Measurements from ENCODE around the gene MYRIP.
"Not testable (repeated sequence)": the region's sequence is repeated elsewhere in the genome, so short reads cannot be mapped to it uniquely, and the experiment has no call there.

The MYRIP gene

DNA sequence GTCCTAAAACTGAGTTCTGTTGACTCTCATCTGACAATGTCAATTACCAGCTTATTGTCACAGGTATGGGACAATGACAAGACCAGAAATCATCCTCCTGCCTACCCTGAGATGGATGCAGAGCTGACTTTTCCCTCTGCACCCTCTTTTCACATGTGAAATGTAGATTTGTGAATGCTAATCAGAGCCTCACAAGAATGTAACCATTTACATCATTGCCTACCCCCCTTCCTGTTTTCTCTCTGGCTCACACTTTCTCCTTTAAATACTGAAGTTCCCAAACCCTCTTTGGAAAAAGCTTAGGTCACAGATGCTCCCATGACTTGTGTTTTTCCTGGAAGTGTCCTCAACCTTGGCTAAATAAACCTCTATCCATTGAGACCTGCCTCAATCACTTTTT, 228.2 kb downstream of the MYRIP start:
- no peak for DNase-seq (ENCODE audit: low read depth)

DNA sequence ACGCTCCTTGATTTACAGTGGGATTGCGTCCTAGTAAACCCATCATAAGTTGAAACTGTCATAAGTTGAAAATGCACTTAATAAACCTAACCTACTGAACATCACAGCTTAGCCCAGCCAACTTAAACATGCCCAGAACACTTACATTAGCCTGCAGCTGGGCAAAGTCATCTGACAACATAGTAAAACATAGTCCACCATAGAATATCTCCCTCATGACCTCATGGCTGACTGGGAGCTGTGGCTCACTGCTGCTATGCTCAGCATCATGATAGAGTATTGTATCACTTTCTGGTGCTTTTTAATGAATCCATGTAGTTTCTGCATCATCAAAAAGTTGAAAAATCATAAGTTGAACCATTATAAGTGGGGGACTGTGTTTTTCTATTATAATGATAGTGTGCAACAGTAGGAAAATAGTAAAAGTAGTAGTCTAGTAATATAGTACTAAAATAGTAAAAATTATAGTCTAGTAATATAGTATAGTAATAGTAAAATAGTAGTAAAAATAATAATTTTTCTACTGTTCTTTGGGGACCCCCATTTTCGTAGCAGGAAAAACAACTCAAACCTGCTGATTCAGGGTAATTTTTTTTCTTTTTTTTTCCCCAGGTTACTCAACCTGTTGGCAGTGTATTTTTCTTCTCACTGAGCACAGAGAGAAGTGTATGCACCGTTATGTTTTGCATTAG, 233.5 kb downstream of the MYRIP start:
- no peak for DNase-seq (ENCODE audit: low read depth)

DNA sequence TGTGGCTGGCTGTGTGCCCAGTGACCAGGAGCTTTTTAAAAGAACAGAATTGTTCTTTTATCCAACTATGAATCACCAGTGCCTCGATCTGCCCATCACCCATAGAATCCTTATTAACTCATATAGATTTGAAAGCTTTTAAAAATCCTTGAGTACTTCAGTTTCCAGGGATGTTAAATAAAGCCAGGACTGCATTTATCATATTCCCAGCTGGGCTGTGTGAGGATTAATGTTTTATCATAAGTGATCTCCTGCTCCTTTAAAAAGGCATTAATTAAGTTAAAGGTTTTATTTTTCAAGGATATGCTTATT, 234.0 kb downstream of the MYRIP start:
- DNase-seq (ENCODE audit: low read depth) = no peak

DNA sequence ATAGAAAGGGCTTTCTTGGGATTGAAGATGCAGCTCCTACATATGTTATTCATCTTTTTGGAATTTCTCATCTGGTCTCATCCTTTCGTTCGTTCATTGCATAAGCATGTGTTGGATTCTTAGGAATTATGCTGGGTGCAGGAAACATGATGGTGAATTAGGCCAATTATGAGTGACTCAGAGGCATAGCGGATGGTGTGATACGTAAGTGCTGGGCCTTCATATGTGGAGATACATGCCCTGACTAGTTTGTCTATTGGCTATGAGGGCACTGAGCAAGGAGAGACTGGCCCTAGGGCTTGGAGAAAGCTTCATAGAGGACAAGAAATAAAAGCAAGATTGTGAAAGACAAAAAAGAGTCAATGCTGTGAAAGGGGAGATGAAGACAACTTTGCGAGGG, 235.1 kb downstream of the MYRIP start:
- DNase-seq (ENCODE audit: low read depth) = peak; percentile 2

DNA sequence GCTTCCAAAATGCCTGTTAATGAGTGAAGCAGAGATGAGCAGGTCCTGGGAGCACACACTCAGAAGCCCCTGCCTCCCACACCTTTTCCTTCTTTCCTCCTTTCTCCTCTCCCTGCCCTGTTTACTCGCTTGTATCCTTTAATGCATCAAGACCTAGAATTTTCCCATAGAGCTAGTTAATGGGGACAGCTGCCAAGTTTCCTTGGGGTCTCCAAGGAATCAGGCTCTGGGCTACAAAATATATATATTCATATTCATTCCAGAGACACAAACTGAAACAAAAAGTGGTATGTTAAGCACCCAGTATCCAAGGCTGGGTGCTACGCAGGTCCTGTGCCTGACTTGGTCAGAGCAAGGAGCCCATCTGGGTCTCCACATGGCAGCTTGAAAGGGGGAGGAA, 235.6 kb downstream of the MYRIP start:
- no peak for DNase-seq (ENCODE audit: low read depth)

DNA sequence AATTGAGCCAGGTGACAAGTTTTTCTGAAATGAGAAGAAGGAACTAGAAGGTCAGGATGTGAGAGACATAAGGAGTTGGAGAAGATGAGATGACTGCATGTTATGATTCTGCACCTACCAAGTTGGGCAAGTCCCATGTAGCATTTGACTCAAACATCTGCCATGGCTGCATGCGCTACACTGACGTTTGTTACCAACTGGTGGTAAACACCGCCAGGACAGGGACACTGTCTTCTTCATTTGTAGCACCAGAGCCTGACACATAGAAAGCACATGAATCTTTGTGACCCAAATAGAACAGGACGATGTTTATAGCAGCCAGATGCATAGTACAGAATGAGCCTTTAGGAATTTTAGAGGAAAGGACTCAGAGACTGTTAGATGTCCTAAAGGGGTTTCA, 236.7 kb downstream of the MYRIP start:
- no peak for DNase-seq (ENCODE audit: low read depth)

DNA sequence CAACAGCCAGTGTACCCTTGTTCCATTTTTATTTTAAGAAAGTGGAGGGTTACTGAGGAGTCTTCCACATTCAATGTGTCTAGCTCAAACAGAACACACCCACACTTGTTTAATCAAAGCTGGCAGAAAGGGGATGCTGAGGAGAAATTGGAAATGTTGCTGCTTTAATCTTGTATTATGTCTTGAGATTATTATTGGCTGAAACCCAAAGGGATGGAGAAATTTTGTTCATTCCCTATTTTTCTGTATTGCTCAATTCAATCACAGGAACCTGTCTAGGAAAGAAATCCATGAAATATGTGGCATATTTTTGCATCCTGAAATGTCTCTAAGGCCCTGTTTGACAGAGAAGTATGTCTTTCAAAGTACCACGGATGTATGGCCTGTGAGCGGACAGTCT, 238.0 kb downstream of the MYRIP start:
- no peak for DNase-seq (ENCODE audit: low read depth)

DNA sequence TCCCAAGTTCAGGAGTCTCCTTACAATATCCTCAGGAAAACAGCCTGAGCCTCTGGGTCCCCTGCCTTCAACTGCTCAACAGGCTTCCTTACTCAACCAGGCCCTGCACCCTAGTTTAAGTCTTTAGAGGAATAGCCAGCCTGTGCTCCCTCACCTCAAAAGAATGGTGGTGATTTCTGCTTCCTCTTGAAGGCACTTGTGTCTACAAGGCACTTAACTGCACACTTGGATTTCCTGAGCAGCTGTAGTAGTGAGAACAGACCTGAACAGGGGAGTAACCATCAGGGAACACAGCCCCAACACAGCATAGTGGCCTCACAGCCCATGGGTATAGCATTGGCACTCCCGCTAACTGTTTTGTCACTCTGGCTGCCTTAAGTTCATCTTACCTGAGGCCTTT, 244.3 kb downstream of the MYRIP start:
- DNase-seq (ENCODE audit: low read depth) = no peak

DNA sequence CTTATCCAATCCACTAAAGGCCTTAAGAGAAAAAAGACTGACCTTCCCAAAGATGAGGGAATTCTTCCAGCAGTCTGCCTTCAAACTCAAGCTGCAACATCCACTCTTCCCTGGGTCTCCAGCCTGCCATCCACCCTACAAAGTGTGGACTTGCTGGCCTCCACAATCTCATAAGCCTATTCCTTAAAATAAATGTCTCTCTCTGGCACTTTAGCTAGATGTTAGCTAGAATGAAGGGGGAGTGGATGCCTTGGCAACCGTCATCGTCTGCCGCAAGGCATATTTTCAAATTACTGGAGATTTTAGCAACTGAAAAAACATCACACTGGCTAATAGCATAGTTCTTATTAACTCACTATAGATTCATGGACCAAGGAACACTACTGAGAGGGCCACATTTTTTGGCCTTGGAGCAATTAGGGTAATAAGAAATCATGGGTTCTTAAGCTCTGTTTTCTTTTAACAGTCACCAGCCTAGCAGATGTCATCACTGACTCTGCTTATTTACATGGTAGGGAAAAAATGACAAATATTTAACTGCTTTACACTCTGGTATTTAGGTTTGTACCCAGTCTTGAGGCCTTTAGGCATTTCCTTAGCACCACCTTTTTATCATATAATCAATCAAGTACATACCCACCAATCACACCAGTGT, 245.3 kb downstream of the MYRIP start:
- no peak for DNase-seq (ENCODE audit: low read depth)

DNA sequence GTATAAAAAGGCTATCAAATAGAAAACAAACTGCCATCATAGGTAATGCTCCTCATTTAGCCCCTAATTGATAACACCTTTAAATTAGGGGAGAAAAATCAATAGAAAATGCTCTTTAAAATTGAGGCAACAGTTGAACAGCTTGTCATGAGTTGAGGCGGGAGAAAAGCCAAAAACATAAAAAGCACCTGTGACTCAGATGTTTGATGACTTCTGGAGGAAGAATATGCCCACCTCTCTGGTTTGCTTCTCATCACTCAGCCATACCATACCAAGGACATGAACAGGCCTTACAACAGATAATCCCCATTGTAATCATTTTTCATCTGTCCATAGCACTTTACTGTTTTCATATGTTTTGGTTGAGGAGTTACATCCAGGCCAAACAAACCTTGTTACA, 246.0 kb downstream of the MYRIP start:
- DNase-seq (ENCODE audit: low read depth) = no peak

DNA sequence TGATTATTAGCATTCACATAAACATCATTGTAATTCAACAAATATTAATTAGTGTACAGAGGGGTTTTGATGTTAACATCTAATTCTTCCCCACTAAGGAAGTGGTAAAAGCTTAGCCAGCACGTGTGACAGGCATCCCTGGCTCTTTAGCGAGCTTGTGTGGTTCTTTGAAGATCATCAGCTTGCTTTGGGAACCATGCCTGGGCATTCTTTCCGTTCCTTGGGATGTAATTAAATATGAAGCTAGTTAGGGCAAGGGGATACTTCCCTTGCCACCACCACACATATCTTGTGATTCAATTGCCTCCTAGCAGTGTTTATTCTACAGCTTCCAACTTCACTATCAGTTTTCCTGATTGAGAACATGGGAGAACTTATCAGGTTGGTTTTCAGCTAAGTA, 246.5 kb downstream of the MYRIP start:
- DNase-seq (ENCODE audit: low read depth) = no peak

DNA sequence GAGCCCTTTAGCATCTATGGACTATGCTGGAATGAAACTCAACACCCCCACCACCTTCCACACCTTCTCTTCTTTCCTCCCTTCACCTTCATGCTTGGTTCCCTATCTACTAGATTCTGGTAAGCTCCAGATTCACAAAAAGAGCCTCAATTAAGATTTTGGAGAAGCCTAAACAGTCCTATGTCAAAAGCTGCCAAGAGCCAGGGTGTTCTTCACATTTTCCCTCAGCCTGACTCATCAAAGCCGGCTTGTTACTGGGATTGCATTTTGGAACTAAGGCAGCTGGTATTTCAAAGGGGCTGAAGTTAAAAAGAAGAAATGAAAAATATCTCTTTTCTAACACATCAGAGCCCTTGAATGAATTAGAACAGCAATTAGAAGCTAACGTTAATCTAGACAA, 247.7 kb downstream of the MYRIP start:
- no peak for DNase-seq (ENCODE audit: low read depth)

DNA sequence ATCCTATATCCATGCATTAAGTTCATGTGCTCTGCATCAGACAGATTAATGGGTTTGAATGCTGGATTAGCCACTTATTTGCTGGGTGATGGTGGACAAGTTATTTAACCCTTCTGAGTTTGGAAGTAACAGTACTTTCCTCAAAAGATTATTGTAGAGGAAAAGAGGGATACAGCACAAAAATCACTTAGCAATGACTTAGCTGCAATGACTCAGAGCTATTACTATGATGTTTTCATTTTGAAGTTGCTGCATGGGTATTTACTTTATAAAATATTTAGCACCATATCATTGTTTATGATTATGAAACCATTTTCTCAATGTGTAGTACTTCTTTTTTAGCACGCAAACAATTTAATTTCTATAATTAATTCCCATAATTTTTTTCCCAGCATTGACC, 248.4 kb downstream of the MYRIP start:
- DNase-seq (ENCODE audit: low read depth) = no peak

DNA sequence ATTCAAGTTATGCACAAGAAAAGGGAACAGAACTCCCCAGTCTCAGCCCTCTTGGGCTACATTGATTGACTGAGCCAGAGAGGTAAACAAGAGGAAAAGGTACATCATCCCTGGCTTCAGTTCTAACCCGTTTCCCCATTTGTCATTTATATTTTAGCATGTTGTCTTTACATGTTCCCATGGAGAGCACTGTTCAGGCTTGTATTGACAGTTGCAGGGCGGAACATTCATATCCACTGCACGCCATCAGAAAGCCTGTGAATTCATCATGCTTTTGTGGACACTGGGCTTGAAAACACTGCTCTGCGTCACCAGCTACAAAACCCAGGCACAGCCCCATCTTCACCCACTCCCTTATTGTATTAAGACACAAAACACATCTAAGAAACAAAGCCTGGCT, 259.2 kb downstream of the MYRIP start:
- DNase-seq (ENCODE audit: low read depth) = no peak

DNA sequence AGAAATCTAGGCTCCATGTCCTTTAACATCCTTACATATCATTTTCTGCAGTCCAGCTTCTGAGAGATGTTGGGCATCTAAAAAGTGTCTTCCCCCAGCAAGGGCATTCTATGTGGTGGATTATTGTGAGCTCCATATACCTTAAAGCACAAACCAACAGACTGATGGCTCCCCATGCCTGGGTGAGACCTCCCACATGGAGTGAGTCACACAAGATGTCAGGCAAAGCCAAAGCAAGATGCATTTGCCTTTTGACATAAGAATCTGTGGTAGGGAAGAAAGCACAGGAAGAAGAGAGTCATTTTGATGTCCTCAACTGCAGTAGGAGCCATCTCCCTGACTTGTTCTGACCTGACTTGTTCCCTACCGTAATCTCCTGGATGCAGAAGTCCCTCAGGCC, 261.4 kb downstream of the MYRIP start:
- DNase-seq (ENCODE audit: low read depth) = no peak

DNA sequence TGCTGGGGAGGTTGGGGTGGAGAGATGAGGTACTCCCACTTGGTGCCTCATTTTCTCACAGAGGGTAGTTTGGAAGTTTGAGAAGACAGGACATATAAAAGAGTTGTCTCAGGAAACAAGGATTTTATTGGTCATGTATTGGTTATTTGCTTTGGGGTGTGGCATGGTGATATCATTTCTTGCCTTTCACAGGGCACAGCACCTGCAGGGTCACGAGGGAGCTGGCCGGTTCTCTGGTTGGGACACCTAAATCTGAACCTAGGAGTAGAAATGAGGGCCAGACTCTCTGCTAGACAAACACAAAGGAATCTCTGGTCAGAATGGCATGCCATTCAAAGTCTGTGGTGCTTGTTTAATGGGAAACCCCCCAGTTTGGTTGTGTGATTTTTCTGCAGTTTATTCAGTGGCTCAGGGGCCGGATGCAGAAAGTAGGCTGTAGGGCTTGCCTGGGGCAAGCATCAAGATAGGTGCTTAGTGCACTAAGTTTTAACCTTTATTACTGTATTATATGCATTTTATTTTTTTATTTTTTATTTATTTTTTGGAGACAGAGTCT, 262.4 kb downstream of the MYRIP start:
- DNase-seq (ENCODE audit: low read depth) = no peak

DNA sequence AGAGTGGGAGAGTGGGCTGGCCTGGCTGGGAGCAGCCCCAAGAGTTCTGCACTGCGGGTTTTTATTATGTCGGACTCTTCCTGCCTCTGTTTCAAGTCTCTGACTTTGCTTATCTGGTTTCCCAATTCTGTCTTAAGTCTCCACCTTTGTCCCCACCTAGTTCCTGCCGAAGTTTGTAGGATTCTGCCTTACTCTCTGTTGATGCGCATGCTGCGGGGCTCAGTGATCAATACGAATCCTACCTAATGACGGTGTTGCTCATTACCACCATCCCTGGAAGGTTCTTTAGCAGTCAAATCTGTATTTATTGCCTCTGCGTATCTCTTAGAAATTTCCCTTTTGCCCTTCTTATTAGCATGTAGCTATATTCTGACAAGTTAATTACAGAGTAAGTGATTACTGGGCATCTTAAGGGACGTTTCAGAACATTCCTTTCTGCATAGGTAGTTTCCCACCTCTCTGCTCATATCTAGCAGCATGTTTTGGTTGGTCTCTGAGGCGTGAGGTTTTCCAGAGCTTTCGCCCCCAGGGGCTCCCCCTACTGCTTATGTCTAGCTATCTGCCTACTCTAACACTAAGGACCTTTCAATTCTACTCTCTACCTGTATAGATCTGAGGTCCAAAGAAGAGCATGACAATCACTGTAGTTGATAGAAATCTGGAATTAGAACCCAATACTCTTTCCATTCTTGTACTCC, 264.1 kb downstream of the MYRIP start:
- DNase-seq (ENCODE audit: low read depth) = no peak

DNA sequence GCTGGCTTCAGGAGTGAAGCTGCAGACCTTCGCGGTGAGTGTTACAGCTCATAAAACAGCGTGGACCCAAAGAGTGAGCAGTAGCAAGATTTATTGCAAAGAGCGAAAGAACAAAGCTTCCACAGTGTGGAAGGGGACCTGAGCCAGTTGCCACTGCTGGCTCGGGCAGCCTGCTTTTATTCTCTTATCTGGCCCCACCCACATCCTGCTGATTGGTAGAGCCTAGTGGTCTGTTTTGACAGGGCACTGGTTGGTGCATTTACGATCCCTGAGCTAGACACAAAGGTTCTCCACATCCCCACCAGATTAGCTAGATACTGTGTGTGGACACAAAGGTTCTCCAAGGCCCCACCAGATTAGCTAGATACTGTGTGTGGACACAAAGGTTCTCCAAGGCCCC, 267.7 kb downstream of the MYRIP start:
- not testable (repeated sequence) for DNase-seq (ENCODE audit: low read depth)

DNA sequence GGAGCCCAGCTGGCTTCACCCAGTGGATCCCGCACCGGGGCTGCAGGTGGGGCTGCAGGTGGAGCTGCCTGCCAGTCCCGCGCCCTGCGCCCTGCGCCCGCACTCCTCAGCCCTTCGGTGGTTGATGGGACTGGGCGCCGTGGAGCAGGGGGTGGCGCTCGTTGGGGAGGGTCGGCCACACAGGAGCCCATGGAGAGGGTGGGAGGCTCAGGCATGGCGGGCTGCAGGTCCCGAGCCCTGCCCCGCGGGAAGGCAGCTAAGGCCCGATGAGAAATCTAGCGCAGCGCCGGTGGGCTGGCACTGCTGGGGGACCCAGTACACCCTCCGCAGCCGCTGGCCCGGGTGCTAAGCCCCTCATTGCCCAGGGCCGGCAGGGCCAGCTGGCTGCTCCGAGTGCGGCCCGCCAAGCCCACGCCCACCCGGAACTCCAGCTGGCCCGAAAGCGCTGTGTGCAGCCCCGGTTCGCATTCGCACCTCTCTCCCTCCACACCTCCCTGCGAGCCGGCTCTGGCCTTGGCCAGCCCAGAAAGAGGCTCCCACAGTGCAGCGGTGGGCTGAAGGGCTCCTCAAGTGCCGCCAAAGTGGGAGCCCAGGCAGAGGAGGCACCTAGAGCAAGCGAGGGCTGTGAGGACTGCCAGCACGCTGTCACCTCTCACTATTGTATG, 268.6 kb downstream of the MYRIP start:
- not testable (repeated sequence) for DNase-seq (ENCODE audit: low read depth)

DNA sequence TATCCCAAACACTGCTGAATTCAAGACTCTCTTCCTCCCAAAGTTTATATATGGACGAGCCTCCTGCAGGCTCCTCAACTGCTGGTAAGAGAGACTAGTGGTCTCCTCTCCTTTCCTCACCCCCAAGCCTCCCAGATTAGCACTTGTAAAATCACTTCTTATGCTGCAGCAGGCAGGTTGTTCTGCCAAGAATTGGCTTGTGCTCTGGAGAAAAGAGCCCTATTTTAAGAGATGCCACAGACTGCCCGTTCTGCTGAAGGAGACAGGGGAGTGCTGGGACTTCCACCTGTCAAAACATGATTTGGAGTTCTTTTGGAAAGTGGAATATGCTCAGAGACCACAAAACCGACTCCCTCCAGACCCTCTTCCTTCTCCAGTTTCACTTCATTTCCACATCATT, 269.2 kb downstream of the MYRIP start:
- DNase-seq (ENCODE audit: low read depth) = no peak

DNA sequence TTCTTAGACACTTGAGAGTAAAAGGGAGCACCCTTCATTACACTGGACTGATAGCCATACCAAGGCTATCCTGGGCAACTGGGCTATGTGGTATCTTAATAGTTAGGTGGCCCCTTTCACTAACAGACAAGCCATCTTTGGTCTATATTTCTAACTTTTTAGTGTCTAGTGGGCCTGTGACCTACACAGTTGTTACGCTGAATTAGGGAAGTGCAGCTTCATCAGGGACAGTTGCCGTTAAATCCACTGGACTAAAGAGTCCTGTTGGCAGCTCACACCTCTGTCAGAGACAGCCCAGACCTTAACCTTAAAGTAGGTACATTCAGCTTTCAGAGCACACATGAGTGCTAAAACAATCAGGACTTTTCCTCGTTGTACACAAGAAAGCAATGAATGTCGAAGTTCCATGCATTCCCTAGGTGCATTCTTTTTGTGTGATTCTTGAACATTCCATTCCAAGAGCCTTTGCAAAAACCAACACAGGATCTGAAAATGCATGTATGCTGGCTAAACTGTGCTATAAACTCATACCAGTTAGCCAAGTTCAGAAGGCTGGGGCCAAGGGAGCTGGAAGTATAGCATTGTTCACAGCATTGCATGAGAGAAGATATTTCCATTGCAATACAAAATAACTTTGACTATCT, 269.9 kb downstream of the MYRIP start:
- peak; percentile 15 for DNase-seq (ENCODE audit: low read depth)

DNA sequence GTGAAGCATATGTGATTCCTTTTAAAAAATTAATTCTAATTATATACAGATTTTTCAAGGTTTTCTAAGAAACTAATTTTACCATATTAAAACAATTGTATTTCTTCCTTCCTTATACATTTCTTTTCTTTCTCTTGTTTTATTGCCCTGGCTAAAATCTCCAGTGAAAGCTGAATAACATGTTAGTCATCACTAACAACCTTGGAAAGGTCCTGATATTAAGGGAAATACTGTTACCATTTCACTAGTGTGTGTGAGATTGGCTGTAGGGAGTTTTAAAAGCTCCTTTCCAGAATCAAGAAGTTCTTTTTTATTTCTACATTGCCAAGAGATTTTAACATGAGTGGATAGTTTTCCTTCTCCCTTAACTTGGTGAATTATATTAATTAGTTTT, 270.4 kb downstream of the MYRIP start:
- no peak for DNase-seq (ENCODE audit: low read depth)

All from amniotic epithelial cell (primary cell).